Spleen (tissue), 11 donors: ENCODE data around the gene ANKRD44. TPM values are rescaled to one million over a fixed set of nuclear protein-coding genes. Genes with fewer than 3 reads are reported as not detected.

Source experiments
- DNase-seq: peaks from one replicate; pipeline ENCODE4 v3.0.0-alpha.2; 2020
- H3K27ac ChIP-seq, 8 donors: fragments of 200-600 bp; sonication (generic) in 7 of 8; 1 replicate in 4 of 8; 2 replicates in 4 of 8; pipeline versions ENCODE4 v1.5.0 to v1.8.0; 2016 to 2021; ENCODE audit warnings: inconsistent platforms in 4 of 8, mild to moderate bottlenecking in 4 of 8, moderate library complexity in 1 of 8
- H3K27me3 ChIP-seq, 7 donors: fragments of 200-600 bp; sonication (generic) in 6 of 7; replicated peaks in 1 of 7; 1 replicate in 4 of 7; 2 replicates in 3 of 7; pipeline versions ENCODE4 v1.5.0 to v1.8.0; 2016 to 2021; ENCODE audit warnings: inconsistent platforms in 3 of 7, mild to moderate bottlenecking in 1 of 7
- H3K36me3 ChIP-seq, 6 donors: fragments of 200-600 bp; sonication (generic) in 5 of 6; 1 replicate in 4 of 6; 2 replicates in 2 of 6; pipeline versions ENCODE4 v1.5.0 to v1.8.0; 2016 to 2021; ENCODE audit warnings: inconsistent platforms in 2 of 6
- H3K4me1 ChIP-seq, 6 donors: fragments of 200-600 bp; sonication (generic) in 5 of 6; 1 replicate in 3 of 6; 2 replicates in 3 of 6; pipeline versions ENCODE4 v1.5.0 to v1.8.0; 2016 to 2021; ENCODE audit warnings: inconsistent platforms in 3 of 6
- H3K4me3 ChIP-seq, 8 donors: fragments of 200-600 bp; sonication (generic) in 7 of 8; 1 replicate in 4 of 8; 2 replicates in 4 of 8; pipeline versions ENCODE4 v1.5.0 to v1.8.0; 2016 to 2021; ENCODE audit warnings: inconsistent platforms in 4 of 8, mild to moderate bottlenecking in 4 of 8, moderate library complexity in 2 of 8
- H3K9me3 ChIP-seq, 8 donors: fragments of 200-600 bp; sonication (generic) in 7 of 8; 1 replicate in 4 of 8; 2 replicates in 4 of 8; pipeline versions ENCODE4 v1.5.0 to v1.8.0; 2016 to 2021; ENCODE audit warnings: inconsistent platforms in 4 of 8
- POLR2A ChIP-seq, 3 donors: fragments of 450-650 bp; IDR thresholded peaks; one replicate each; pipeline ENCODE4 v1.5.1; 2017; ENCODE audit warnings: antibody characterized with exemption in 3 of 3, mild to moderate bottlenecking in 1 of 3
- POLR2AphosphoS5 ChIP-seq, 3 donors: sonication (generic); formaldehyde crosslinking; IDR thresholded peaks; one replicate each; pipeline ENCODE4 v1.5.1; 2017; ENCODE audit warnings: antibody characterized with exemption in 3 of 3
- WGBS, 5 donors: extraction: QIAGEN DNeasy Blood & Tissue Kit in 3 of 5; methylation state at CpG; one replicate each; pipeline versions ENCODE4 v1.1.5 to v1.1.7; 2013 to 2018; 5-methylcytosine and 5-hydroxymethylcytosine counted together
- intact Hi-C: fragments of 100-400 bp; cut with DNase I; formaldehyde crosslinking; loops from one replicate; pipeline ENCODE4 v1.15.0; 2023; ENCODE audit warnings: low total_unique reads
- polyA plus RNA-seq, 3 donors: library from polyadenylated mRNA; stranded (reverse); fragments of 200-250 nt; gene quantifications; one replicate each; pipeline ENCODE4 v1.2.1, GENCODE V29; 2013
- total RNA-seq, 7 donors: library from RNA; depleted of rRNA in 3 of 7; stranded (reverse); fragments of >200 nt in 3 of 7; fragmentation: NEBNext Ultra II Directional in 4 of 7; extraction: Animal tissue kit (Norgen Biotek cat#: 25700) in 4 of 7; gene quantifications; one replicate each; pipeline versions ENCODE4 v1.1.0 to v1.2.1, GENCODE V29; 2016 to 2021
- TF ChIP-seq, protein P1 (sequence below), 11 experiments: fragments of 200-600 bp in 7 of 11; fragments of 450-650 bp in 4 of 11; sonication (generic) in 4 of 11; IDR thresholded peaks in 8 of 11; conservative IDR thresholded peaks in 3 of 11; 1 replicate in 7 of 11; 2 replicates in 4 of 11; pipeline versions ENCODE4 v1.4.0 to v1.8.0; 2016 to 2021; ENCODE audit warnings: antibody characterized with exemption in 11 of 11, inconsistent platforms in 4 of 11, mild to moderate bottlenecking in 1 of 11
- donor health status: healthy with polysubstance abuse.
- donor health status: DM: no; HTN: no; CAD: no; lungs with moderate emphysema.
- donor health status: DM: no; HTN: no; CAD: no.
- donor health status: Bipolar disorder and iron deficiency.
- donor health status: healthy.
- donor health status: DM: no; HTN: no; CAD: no.
- donor health status: DM: yes; HTN: yes; CAD: no.

The ANKRD44 gene
- total and polyA plus RNA-seq, 10 donors: 16.0 to 183 (median 140) TPM

DNA sequence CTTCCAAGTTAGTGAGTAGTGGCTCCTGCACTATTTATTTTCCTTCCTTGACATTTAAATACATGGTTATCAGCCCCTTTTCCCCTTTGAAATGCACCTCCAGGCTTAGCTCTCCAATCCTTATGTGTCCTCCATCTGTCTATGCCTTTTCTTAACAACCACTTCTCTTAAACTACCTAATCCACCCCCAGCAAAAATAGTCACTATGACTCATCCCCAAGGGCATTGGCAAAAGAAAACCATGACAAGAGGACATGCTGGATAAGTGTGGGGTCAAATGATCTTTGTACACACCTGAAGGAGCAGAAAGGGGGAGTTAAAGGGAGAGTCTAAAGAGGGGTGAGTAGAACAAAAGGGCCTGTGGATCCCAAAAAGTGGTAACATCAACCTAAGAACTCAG, 127.2 kb downstream of the ANKRD44 start:
- TF ChIP-seq, protein P1, sequence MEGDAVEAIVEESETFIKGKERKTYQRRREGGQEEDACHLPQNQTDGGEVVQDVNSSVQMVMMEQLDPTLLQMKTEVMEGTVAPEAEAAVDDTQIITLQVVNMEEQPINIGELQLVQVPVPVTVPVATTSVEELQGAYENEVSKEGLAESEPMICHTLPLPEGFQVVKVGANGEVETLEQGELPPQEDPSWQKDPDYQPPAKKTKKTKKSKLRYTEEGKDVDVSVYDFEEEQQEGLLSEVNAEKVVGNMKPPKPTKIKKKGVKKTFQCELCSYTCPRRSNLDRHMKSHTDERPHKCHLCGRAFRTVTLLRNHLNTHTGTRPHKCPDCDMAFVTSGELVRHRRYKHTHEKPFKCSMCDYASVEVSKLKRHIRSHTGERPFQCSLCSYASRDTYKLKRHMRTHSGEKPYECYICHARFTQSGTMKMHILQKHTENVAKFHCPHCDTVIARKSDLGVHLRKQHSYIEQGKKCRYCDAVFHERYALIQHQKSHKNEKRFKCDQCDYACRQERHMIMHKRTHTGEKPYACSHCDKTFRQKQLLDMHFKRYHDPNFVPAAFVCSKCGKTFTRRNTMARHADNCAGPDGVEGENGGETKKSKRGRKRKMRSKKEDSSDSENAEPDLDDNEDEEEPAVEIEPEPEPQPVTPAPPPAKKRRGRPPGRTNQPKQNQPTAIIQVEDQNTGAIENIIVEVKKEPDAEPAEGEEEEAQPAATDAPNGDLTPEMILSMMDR (IDR thresholded peaks at IDR 0.05 in 8 of 11, conservative IDR thresholded peaks at IDR 0.05 in 3 of 11): no peak
- TF ChIP-seq POLR2AphosphoS5 (IDR thresholded peaks at IDR 0.05): no peak
- no peak for TF ChIP-seq POLR2A (IDR thresholded peaks at IDR 0.05)
- intact Hi-C loops: loop anchor here (10.0 kb wide), 1 partner anchor 191 kb away; no protein-coding TSS in a partner anchor
- DNase-seq: no peak
- H3K4me3 ChIP-seq: no peak overlapping the region
- peak overlapping the region in 1 of 8 donors; percentile 77 for H3K27ac ChIP-seq
- H3K9me3 ChIP-seq: no peaks in the 10 kb centered on the region
- H3K36me3 ChIP-seq: peaks cover 0 to 75% (median 9%) of the 10 kb centered on the region in 6 donors
- no peaks in the 10 kb centered on the region for H3K27me3 ChIP-seq
- peaks cover 0 to 89% (median 31%) of the 10 kb centered on the region in 6 donors for H3K4me1 ChIP-seq

DNA sequence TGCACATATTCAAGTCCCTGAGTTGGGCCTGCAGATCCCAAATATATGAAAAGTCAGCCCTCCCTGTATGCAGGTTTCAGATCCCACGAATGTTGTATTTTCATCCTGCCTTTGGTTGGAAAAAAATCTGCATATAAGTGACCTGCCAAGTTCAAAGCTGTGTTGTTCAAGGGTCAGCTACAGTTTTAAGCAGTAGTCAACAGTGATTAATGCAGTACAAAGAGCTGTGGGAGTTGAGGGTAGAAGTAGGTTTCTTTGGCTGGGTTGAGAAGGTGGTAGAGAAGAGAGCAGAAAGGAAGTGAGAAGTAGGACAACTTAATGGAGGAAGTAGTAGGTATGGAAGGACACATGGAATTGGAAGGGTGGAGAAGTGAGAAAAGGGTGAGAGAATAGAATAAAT, 127.9 kb downstream of the ANKRD44 start:
- no peak overlapping the region for H3K4me3 ChIP-seq
- peaks cover 0 to 75% (median 9%) of the 10 kb centered on the region in 6 donors for H3K36me3 ChIP-seq
- TF ChIP-seq, protein P1 (IDR thresholded peaks at IDR 0.05 in 8 of 11, conservative IDR thresholded peaks at IDR 0.05 in 3 of 11): no peak
- TF ChIP-seq POLR2AphosphoS5 (IDR thresholded peaks at IDR 0.05): no peak
- no peak for TF ChIP-seq POLR2A (IDR thresholded peaks at IDR 0.05)
- intact Hi-C loops: loop anchor here (10.0 kb wide), 1 partner anchor 192 kb away; no protein-coding TSS in a partner anchor
- WGBS, 5 donors: 86 to 100% (median 95%) methylated on average over 1 of the region's 1 CpG
- H3K27ac ChIP-seq: peak overlapping the region in 1 of 8 donors; percentile 11
- no peak for DNase-seq
- H3K9me3 ChIP-seq: no peaks in the 10 kb centered on the region
- H3K4me1 ChIP-seq: peaks cover 0 to 89% (median 27%) of the 10 kb centered on the region in 6 donors
- no peaks in the 10 kb centered on the region for H3K27me3 ChIP-seq

DNA sequence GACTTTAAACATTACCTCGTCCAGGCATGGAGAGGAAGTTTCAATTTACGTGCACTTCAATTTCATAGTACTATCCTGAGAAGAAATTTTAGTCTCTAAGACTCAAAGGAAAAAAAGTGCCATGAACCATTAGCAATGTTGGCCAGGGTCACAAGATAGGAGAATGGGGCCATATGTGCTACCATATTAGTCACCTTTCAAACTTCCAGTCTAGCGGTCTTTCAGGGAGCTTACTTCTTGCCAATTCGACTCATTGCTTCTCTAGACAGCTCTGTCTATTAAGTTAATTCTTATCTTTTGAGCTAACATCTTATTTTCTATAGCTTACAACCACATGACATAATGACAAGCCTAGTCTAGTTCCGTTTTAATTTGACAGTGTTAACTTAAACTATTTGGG, 129.1 kb downstream of the ANKRD44 start:
- H3K27me3 ChIP-seq: no peaks in the 10 kb centered on the region
- H3K27ac ChIP-seq: no peak overlapping the region
- no peak overlapping the region for H3K4me3 ChIP-seq
- peaks cover 0 to 91% (median 23%) of the 10 kb centered on the region in 6 donors for H3K4me1 ChIP-seq
- peaks cover 0 to 69% (median 9%) of the 10 kb centered on the region in 6 donors for H3K36me3 ChIP-seq
- no peaks in the 10 kb centered on the region for H3K9me3 ChIP-seq
- 73 to 76% (median 74%) methylated on average over 5 of the region's 5 CpGs for WGBS, 5 donors
- TF ChIP-seq, protein P1 (IDR thresholded peaks at IDR 0.05 in 8 of 11, conservative IDR thresholded peaks at IDR 0.05 in 3 of 11): no peak
- TF ChIP-seq POLR2AphosphoS5 (IDR thresholded peaks at IDR 0.05): no peak
- no peak for TF ChIP-seq POLR2A (IDR thresholded peaks at IDR 0.05)
- intact Hi-C loops: loop anchor here (10.0 kb wide), 1 partner anchor 193 kb away; no protein-coding TSS in a partner anchor
- DNase-seq: no peak

DNA sequence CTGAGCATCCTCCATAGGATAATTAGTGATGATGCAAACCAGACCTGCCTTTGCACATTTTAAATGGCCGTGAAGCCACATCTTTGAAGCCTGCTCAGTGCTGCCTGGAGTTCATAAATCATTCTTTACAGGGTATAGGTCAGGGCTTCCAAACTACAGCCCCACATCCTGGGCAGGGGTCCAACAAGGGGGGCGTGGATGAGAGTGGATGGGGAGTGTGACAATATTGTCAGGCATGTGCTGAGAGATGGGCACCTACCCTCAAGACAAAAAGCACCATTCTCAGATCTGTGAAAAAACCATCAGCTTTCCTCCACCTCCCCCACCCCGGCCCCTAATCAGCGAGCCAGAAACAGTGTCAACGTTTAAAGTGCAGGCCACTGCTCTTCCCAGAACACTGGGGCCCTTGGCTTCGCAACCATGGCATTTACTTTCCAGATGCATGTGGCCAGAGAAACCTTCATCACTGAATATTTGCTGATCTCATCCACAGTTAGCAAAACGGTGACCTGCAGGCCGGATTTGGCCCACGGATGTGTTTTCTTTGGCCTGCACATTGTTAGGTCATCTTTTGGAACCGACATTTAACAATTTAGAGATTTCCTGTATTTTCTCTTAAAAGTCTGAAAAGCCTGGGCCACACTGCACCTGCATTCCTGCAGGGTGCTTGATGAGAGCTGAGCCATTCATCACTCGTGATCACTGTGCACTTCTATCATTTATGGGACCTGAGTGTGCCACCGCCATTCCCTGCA, 130.7 kb downstream of the ANKRD44 start:
- Histone ChIP-seq H3K9me3 (no peaks in the 10 kb centered on the region), H3K4me3 (no peak overlapping the region), H3K27ac (peak overlapping the region in 4 of 8 donors; percentile 7 to 66 (median 52)), H3K27me3 (no peaks in the 10 kb centered on the region), H3K36me3 (peaks cover 0 to 54% (median 3%) of the 10 kb centered on the region in 6 donors), H3K4me1 (peaks cover 0 to 92% (median 19%) of the 10 kb centered on the region in 6 donors)
- DNase-seq: no peak
- WGBS, 5 donors: 61 to 78% (median 66%) methylated on average over 12 of the region's 12 CpGs
- peak in 1 of 3 donors; percentile 77 for TF ChIP-seq POLR2AphosphoS5 (IDR thresholded peaks at IDR 0.05)
- TF ChIP-seq, protein P1 (IDR thresholded peaks at IDR 0.05 in 8 of 11, conservative IDR thresholded peaks at IDR 0.05 in 3 of 11): no peak
- intact Hi-C loops: loop anchor here (10.0 kb wide), 1 partner anchor 195 kb away; no protein-coding TSS in a partner anchor
